ENCODE data around the gene NACC1. TPM values are rescaled to one million over a fixed set of nuclear protein-coding genes. Genes with fewer than 3 reads are reported as not detected.
A peak's percentile ranks its signal among the peaks of the same experiment; 100 is the strongest.

Gene NACC1
- total and polyA plus RNA-seq, 2 donors (not counting 3 experiments of a cell fraction or from before 2014, with no cell fraction given), result 97.6 to 120 TPM

GRCh38 chr19:13094106-13094504, 24.0 kb upstream of the NACC1 start:
- Histone ChIP-seq H3K9me3 (replicated peaks; ENCODE audit: control insufficient read depth, insufficient read depth, low read length) (no peaks in the 10 kb centered on the region), H3K4me1 (ENCODE audit: control insufficient read depth, extremely low read depth, insufficient read depth, low read length) (peaks cover 37% of the 10 kb centered on the region), H3K36me3 (ENCODE audit: control insufficient read depth in 2 of 2, extremely low read depth in 1 of 2, insufficient read depth in 2 of 2, low read length in 2 of 2) (no peaks in the 10 kb centered on the region), H2AFZ (ENCODE audit: low read depth, low read length) (no peak overlapping the region), H3K27ac (ENCODE audit: insufficient read depth, low read depth, low read length) (no peak overlapping the region), H3K9me1 (replicated peaks; ENCODE audit: control insufficient read depth, extremely low read depth, insufficient read depth, low read length) (no peaks in the 10 kb centered on the region), H3K4me3 (replicated peaks in 1 of 3; ENCODE audit: insufficient read depth in 1 of 3, low read depth in 1 of 3, low read length in 3 of 3) (no peak overlapping the region), H4K20me1 (replicated peaks; ENCODE audit: control insufficient read depth, extremely low read depth, insufficient read depth, low read length) (no peaks in the 10 kb centered on the region), H3K4me2 (ENCODE audit: insufficient read depth, low read length) (no peak overlapping the region), H3K27me3 (ENCODE audit: control insufficient read depth in 2 of 2, insufficient read depth in 2 of 2, low read length in 2 of 2) (no peaks in the 10 kb centered on the region), H3K9ac (replicated peaks; ENCODE audit: extremely low read depth, insufficient read depth, low read length) (no peak overlapping the region), H3K79me2 (ENCODE audit: control insufficient read depth, insufficient read depth, low read length) (peaks cover 2% of the 10 kb centered on the region)
- POLR2A ChIA-PET, result interaction anchor here (0.7 to 2.1 kb wide), 6 partner anchors 10 to 129 kb away, joined by 3 to 6 read pairs (median 4); no protein-coding TSS in a partner anchor
- DNase-seq (ENCODE audit: low read depth, low spot score) (no peak), FAIRE-seq (peak; percentile 43)
- dilution Hi-C loops (cut with MboI; ENCODE audit: extremely low pct_ligation_motif_present, low sequenced_read_pairs) (no loop called here), intact Hi-C loops (cut with micrococcal nuclease) (loop anchor here (1.0 to 5.0 kb wide), 5 partner anchors 42 to 129 kb away; no protein-coding TSS in a partner anchor)
- CTCF ChIA-PET, result interaction anchor here (0.6 to 8.5 kb wide), 34 partner anchors 9 to 335 kb away, joined by 3 to 543 read pairs (median 6); partner anchors contain the start of genes DAND5, NACC1 and NFIX
- TF ChIP-seq FOS (IDR thresholded peaks at IDR 0.05; ENCODE audit: borderline replicate concordance, insufficient read depth, low read length) (no peak), POLR2A (IDR thresholded peaks at IDR 0.05; ENCODE audit: low read depth, low read length) (no peak), CTCF (IDR thresholded peaks at IDR 0.05; ENCODE audit: extremely low read depth in 1 of 2, insufficient read depth in 1 of 2, low read depth in 1 of 2, low read length in 2 of 2) (no peak), GATA2 (IDR thresholded peaks at IDR 0.05; ENCODE audit: insufficient read depth, insufficient read length, low read depth, low read length) (no peak), POLR2AphosphoS5 (IDR thresholded peaks at IDR 0.05; ENCODE audit: insufficient read depth, low read depth, low read length) (no peak), JUN (IDR thresholded peaks at IDR 0.05; ENCODE audit: borderline replicate concordance, insufficient read depth, insufficient read length, low read depth) (no peak)
- no TSS peak for BruUV-seq (replicated peaks)
